Measurements from ENCODE around the gene ANP32D. TPM values are rescaled to one million over a fixed set of nuclear protein-coding genes. Genes with fewer than 3 reads are reported as not detected.
"Not testable (repeated sequence)": the region's sequence is repeated elsewhere in the genome, so short reads cannot be mapped to it uniquely, and the experiment has no call there.

ANP32D gene
- total RNA-seq, 1 experiment from 2014 or later, result not detected

DNA sequence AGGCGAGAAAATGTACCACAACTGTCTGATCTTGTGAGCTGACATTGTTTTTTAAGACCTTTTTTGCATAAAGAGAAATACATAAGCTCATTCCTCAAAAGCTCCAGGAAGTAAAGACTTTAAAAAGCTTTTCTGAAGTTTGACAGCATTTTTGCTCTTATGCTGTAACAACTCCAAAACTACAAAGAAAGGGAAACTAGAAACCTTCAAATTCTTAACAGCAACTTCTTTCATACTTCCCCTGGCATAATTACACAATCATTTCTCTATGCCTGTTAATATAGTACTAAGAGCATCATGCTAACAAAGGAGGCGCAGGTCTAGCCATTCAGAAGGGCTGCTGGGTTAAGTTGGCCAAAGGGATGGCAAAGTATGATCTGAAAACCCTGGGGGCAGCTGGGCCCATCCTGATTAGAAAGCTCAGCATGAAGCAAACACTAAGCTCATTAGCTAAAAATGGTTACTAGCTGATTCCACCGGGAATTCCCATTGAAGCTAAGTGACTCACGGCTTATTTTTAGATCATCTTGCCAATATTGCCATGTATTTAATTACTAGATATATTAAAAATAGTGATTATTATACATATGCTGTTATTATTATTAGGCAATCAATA lies 26.1 kb upstream of the ANP32D start:
- ChIA-PET POLR2A (no interaction called here), CTCF (no interaction called here)
- Mint-ChIP-seq H3K4me1 (ENCODE audit: low read depth, unreplicated experiment) (peaks cover 15% of the 10 kb centered on the region), H3K4me3 (ENCODE audit: unreplicated experiment) (no peak overlapping the region), H3K27me3 (ENCODE audit: insufficient read depth, unreplicated experiment) (no peaks in the 10 kb centered on the region), H3K36me3 (ENCODE audit: insufficient read depth, unreplicated experiment) (no peaks in the 10 kb centered on the region), H3K9me3 (ENCODE audit: unreplicated experiment) (peaks cover 12% of the 10 kb centered on the region), H3K27ac (ENCODE audit: unreplicated experiment) (no peak overlapping the region)
- Histone ChIP-seq H3K36me3 (ENCODE audit: control insufficient read depth, insufficient read depth, low read length) (no peaks in the 10 kb centered on the region), H3K4me3 (ENCODE audit: low read depth, low read length) (no peak overlapping the region), H3K9me3 (no peaks in the 10 kb centered on the region), H3K4me1 (peaks cover 11% of the 10 kb centered on the region), H3K27me3 (replicated peaks; ENCODE audit: control insufficient read depth, insufficient read depth, low read length) (no peaks in the 10 kb centered on the region)
- no TSS peak for BruUV-seq (replicated peaks)
- intact Hi-C loops (cut with micrococcal nuclease; ENCODE audit: unreplicated experiment), result loop anchor here (10.0 kb wide), 1 partner anchor 51 kb away; no protein-coding TSS in a partner anchor
- DNase-seq, result no peak
- TF ChIP-seq CTCF (IDR thresholded peaks at IDR 0.05; ENCODE audit: insufficient read depth in 1 of 2, low read depth in 1 of 2, low read length in 1 of 2, severe bottlenecking in 1 of 2, unreplicated experiment in 1 of 2), result no peak

DNA sequence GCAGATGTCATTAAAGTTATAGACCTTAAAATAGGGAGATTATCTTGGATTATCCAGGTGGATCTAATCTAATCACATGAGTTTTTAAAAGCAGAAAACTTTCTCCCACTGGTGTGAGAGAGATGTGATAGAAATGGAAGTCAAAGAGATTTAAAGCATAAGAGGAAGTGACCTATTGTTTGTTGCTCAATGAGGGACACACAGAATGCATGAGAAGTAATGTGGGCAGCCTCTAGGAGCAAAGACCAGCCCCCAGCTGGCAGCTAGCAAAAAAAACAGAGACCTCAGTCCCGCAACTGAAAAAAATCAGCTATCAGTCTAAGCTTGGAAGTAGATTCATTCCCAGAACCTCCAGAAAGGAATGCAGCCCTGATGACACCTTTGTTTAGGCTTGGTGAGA lies 24.6 kb upstream of the ANP32D start:
- H3K36me3 ChIP-seq (ENCODE audit: control insufficient read depth, insufficient read depth, low read length), result no peaks in the 10 kb centered on the region
- Mint-ChIP-seq H3K27ac (ENCODE audit: unreplicated experiment) (no peak overlapping the region), H3K36me3 (ENCODE audit: insufficient read depth, unreplicated experiment) (no peaks in the 10 kb centered on the region), H3K9me3 (ENCODE audit: unreplicated experiment) (peaks cover 12% of the 10 kb centered on the region), H3K27me3 (ENCODE audit: insufficient read depth, unreplicated experiment) (no peaks in the 10 kb centered on the region), H3K4me1 (ENCODE audit: low read depth, unreplicated experiment) (peaks cover 1% of the 10 kb centered on the region), H3K4me3 (ENCODE audit: unreplicated experiment) (no peak overlapping the region)
- CTCF ChIA-PET, result no interaction called here
- intact Hi-C loops (cut with micrococcal nuclease; ENCODE audit: unreplicated experiment), result loop anchor here (10.0 kb wide), 1 partner anchor 53 kb away; no protein-coding TSS in a partner anchor
- H3K4me3 ChIP-seq (ENCODE audit: low read depth, low read length), result no peak overlapping the region
- POLR2A ChIA-PET, result no interaction called here
- no peak for DNase-seq
- no peaks in the 10 kb centered on the region for H3K4me1 ChIP-seq
- BruUV-seq (replicated peaks), result no TSS peak
- no peaks in the 10 kb centered on the region for H3K9me3 ChIP-seq
- H3K27me3 ChIP-seq (replicated peaks; ENCODE audit: control insufficient read depth, insufficient read depth, low read length), result no peaks in the 10 kb centered on the region
- TF ChIP-seq CTCF (IDR thresholded peaks at IDR 0.05; ENCODE audit: insufficient read depth in 1 of 2, low read depth in 1 of 2, low read length in 1 of 2, severe bottlenecking in 1 of 2, unreplicated experiment in 1 of 2), result no peak

DNA sequence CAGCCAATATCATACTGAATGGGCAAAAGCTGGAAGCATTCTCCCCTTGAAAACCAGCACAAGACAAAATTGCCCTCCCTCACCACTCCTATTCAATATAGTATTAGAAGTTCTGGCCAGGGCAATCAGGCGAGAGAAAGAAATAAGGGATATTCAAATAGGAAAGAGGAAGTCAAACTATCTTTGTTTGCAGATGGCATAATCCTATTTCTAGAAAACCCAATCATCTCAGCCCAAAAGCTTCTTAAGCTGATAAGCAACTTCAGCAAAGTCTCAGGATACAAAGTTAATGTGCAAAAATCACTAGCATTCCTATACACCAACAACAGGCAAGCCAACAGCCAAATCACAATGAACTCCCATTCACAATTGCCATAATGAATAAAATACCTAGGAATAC lies 21.0 kb upstream of the ANP32D start:
- Histone ChIP-seq H3K4me3 (ENCODE audit: low read depth, low read length) (no peak overlapping the region), H3K9me3 (no peaks in the 10 kb centered on the region), H3K27me3 (replicated peaks; ENCODE audit: control insufficient read depth, insufficient read depth, low read length) (no peaks in the 10 kb centered on the region), H3K36me3 (ENCODE audit: control insufficient read depth, insufficient read depth, low read length) (no peaks in the 10 kb centered on the region), H3K4me1 (no peaks in the 10 kb centered on the region)
- intact Hi-C loops (cut with micrococcal nuclease; ENCODE audit: unreplicated experiment), result loop anchor here (10.0 kb wide), 2 partner anchors 167 to 197 kb away; no protein-coding TSS in a partner anchor
- ChIA-PET CTCF (no interaction called here), POLR2A (interaction anchor here (0.7 kb wide), 1 partner anchor 234 kb away, joined by 5 read pairs; no protein-coding TSS in a partner anchor)
- Mint-ChIP-seq H3K36me3 (ENCODE audit: insufficient read depth, unreplicated experiment) (no peaks in the 10 kb centered on the region), H3K27me3 (ENCODE audit: insufficient read depth, unreplicated experiment) (no peaks in the 10 kb centered on the region), H3K4me3 (ENCODE audit: unreplicated experiment) (no peak overlapping the region), H3K9me3 (ENCODE audit: unreplicated experiment) (peaks cover 12% of the 10 kb centered on the region), H3K27ac (ENCODE audit: unreplicated experiment) (no peak overlapping the region), H3K4me1 (ENCODE audit: low read depth, unreplicated experiment) (no peaks in the 10 kb centered on the region)
- BruUV-seq (replicated peaks), result no TSS peak
- DNase-seq, result no peak
- no peak for TF ChIP-seq CTCF (IDR thresholded peaks at IDR 0.05; ENCODE audit: insufficient read depth in 1 of 2, low read depth in 1 of 2, low read length in 1 of 2, severe bottlenecking in 1 of 2, unreplicated experiment in 1 of 2)

DNA sequence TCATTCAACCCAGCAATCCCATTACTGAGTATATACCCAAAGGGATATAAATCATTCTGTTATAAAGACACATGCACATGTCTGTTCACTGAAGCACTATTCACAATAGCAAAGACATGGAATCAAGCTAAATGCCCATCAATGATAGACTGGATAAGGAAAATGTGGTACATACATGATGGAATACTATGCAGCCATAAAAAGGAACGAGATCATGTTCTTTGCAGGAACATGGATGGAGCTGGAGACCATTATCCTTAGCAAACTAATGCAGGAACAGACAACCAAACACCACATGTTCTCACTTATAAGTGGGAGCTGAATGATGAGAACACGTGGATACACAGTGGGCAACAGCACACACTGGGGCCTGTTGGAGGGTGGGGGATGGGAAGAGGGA lies 19.4 kb upstream of the ANP32D start:
- H3K9me3 Mint-ChIP-seq (ENCODE audit: unreplicated experiment), result peaks cover 12% of the 10 kb centered on the region
- H3K36me3 ChIP-seq (ENCODE audit: control insufficient read depth, insufficient read depth, low read length); H3K4me1 ChIP-seq; BruUV-seq (replicated peaks); H3K4me3 ChIP-seq (ENCODE audit: low read depth, low read length); H3K27me3 Mint-ChIP-seq (ENCODE audit: insufficient read depth, unreplicated experiment); DNase-seq; H3K4me3 Mint-ChIP-seq (ENCODE audit: unreplicated experiment); H3K4me1 Mint-ChIP-seq (ENCODE audit: low read depth, unreplicated experiment); H3K36me3 Mint-ChIP-seq (ENCODE audit: insufficient read depth, unreplicated experiment); POLR2A ChIA-PET; H3K9me3 ChIP-seq; CTCF ChIA-PET; H3K27ac Mint-ChIP-seq (ENCODE audit: unreplicated experiment); H3K27me3 ChIP-seq (replicated peaks; ENCODE audit: control insufficient read depth, insufficient read depth, low read length): not testable (repeated sequence)
- intact Hi-C loops (cut with micrococcal nuclease; ENCODE audit: unreplicated experiment), result loop anchor here (10.0 kb wide), 2 partner anchors 168 to 198 kb away; no protein-coding TSS in a partner anchor
